ENCODE measurements around the gene PLAC8. TPM values are rescaled to one million over a fixed set of nuclear protein-coding genes. Genes with fewer than 3 reads are reported as not detected.
A peak's percentile ranks its signal among the peaks of the same experiment; 100 is the strongest.
"Not testable (repeated sequence)": the region's sequence is repeated elsewhere in the genome, so short reads cannot be mapped to it uniquely, and the experiment has no call there.

Gene PLAC8
- polyA plus RNA-seq, 4 donors, result 2.3 to 3.4 (median 3.2) TPM

DNA sequence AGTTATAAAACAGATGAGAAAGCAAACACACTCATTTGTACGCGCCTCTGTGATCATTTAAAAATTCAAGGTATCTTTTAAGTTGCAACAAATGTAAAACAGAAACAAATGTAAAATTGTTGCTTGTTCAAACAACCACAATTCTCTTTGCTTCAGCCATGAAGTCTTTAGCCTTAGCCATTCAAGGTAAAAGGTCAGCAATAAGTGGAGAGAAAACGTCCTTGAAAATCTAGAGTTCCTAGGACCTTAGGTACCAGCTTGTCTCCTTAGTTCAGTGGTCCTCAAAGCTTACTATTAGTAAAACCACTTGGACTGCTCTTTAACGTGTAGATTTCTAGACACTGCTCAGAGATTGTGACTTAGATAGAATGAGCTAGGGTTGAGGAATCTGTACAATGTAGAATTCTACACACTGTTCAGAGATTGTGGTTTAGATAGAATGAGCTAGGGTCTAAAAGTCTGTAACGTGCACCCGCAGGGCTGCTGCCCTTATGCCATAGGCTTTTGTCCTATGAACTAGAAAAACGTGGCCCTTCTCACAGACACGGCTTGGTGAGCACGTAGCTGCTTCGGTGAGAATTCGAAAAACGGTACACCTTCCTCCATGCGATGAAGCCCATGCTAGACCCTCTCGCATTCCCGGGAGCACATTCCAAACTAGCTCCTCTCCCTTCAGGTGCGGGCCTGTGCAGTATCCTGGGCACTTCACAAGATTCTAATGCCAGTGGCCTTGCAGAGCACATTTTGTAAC lies 1.7 kb downstream of the PLAC8 start:
- no peak for DNase-seq (ENCODE audit: low read depth in 4 of 4, low spot score in 2 of 4)

- no peak for DNase-seq (ENCODE audit: low read depth in 4 of 4, low spot score in 2 of 4)
These were observed 2.3 kb downstream of the PLAC8 start for GRCh38 chr4:83112231-83112630.

DNA sequence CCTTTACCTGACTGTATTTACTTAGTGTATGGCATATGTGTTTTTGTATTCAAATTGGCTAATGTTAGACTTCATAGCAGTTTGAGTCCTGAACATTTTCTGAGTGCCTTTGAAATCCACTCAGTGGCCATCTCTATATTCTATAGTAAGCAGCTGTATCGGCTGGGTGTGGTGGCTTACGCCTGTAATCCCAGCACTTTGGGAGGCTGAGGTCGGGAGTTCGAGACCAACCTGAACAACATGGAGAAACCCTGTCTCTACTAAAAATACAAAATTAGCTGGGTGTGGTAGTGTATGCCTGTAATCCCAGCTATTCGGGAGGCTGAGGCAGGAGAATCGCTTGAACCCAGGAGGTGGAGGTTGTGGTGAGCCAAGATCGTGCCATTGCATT lies 2.8 kb downstream of the PLAC8 start:
- DNase-seq (ENCODE audit: low read depth in 4 of 4, low spot score in 2 of 4), result not testable (repeated sequence)

GRCh38 chr4:83110970-83111750 lies 3.4 kb downstream of the PLAC8 start:
- no peak for DNase-seq (ENCODE audit: low read depth in 4 of 4, low spot score in 2 of 4)

DNA sequence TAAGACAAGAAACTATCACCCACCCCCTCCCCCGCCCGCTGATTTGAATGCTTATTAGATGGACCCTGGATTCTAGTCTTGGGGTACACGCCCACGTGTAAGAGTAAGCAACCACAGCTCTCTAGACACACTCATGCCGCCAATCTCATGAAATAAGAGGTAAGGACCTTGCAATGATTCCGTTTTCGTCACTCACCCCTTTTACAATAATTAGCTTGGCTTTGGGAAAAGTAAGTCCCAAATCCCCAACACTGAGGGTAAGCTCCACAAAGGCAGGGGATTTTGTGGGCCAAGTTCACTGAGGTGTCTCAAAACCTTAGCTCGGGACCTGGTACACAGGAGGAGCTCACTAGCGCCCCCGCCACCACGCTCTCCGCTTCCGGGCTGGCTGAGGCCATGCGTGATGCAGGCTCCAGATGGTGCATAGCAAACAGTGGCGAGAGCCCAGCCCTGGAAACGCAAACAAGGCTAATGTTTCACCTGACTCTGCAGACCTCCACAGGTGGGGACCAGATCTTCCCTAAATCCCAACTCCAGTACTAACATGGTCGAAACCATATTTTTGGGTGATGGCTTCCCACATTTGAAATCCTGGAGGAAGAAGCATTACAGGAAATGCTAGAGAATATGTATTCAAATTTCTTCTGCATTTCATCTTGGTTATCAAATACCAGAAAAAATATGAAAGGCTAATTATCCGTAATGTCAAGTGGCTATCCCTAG lies 4.1 kb downstream of the PLAC8 start:
- peak; percentile 69 to 81 (median 72) for DNase-seq (ENCODE audit: low read depth in 4 of 4, low spot score in 2 of 4)

DNA sequence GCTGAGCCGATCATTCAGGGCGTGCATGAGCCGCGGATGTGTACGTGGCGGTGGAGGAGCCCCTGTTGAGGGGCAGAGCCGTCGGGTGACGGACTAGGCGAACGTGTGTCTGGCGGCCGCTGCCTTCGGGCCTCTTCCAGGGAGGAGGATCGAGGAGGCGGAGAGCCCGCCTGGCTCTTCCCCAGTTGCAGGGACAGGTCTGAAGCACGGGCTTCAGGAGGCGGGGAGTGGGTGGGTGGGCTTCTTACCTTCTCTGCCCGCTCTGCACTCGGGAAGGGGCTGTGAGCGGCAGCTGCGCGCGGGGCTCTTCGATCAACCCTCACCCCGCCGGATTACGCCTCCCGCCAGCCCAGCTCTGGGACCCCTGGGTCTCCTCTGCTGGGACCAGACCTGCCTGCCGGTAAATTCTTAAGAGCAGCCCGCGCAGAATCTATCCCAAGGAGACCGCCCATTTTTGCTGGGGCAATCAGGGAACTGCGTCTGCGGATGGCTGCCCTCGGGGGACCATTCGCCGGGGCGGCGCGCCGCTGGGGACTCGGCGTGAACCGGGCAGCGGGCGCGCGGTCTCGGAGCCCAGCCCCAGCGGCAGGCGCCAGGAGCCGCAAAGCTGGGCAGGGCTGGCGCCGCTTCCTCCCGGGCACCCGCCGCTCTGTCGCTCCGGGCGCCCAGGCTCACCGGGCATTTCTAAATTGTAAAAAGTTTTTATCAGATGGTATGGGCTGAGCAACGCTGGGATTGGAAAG lies 4.9 kb downstream of the PLAC8 start:
- peak; percentile 11 to 29 (median 26) for DNase-seq (ENCODE audit: low read depth in 4 of 4, low spot score in 2 of 4)

DNA sequence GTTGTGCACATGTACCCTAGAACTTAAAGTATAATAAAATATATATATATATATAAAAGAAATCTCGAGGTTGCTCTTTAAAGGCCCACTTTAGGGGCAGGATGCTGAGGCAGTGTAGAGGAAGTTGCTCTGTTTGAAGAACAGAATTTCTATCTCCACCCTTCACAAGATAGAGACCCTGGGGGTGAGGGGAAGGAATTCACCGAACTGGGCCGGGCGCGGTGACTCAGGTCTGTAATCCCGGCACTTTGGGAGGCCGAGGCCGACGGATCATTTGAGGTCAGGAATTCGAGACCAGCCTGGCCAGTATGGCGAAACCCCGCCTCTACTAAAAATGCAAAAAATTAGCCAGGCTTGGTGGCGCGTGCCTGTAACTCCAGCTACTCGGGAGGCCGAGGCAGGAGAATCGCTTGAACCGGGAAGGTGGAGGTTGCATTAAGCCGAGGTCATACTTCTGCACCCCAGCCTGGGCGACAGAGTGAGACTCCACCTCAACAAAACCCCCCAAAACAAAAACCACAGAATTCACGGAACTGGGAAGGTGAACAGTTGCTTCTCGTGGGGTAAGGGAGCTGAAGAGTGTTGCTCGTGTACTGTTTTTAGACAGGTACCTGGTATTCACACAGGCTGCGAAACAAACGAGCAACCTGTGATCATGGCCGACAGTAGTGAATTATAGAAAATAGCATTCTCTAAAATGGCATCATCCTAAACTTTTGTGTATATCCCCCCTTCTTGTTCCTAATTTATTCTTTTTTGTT lies 6.2 kb downstream of the PLAC8 start:
- no peak for DNase-seq (ENCODE audit: low read depth in 4 of 4, low spot score in 2 of 4)

- DNase-seq (ENCODE audit: low read depth in 4 of 4, low spot score in 2 of 4), result no peak
These were observed 6.9 kb downstream of the PLAC8 start for GRCh38 chr4:83107631-83108030.

DNA sequence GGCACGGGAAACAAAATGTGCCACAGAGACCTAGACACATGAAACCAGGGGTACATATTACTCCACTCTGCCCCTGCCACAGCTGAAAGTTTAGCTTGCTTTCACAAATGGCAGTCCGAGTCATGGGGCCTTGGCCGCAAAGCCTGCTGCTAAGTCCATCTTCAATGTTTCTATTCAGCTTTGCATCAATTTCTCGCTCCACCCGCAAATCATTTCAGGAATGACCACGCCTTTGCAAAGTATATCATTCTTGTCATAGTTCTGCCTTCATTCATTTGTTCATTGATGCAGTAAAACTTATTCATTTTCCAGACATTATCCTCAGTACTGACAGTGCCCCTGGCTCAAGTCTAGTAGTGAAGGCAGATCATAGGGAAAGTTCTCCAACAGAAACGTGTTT lies 9.5 kb downstream of the PLAC8 start:
- no peak for DNase-seq (ENCODE audit: low read depth in 4 of 4, low spot score in 2 of 4)

- DNase-seq (ENCODE audit: low read depth in 4 of 4, low spot score in 2 of 4), result no peak
These were observed 18.1 kb downstream of the PLAC8 start for GRCh38 chr4:83096397-83096796.

- no peak for DNase-seq (ENCODE audit: low read depth in 4 of 4, low spot score in 2 of 4)
These were observed 21.4 kb downstream of the PLAC8 start for GRCh38 chr4:83093060-83093640.

GRCh38 chr4:83089410-83090157 lies 24.9 kb downstream of the PLAC8 start:
- no peak for DNase-seq (ENCODE audit: low read depth in 4 of 4, low spot score in 2 of 4)

DNA sequence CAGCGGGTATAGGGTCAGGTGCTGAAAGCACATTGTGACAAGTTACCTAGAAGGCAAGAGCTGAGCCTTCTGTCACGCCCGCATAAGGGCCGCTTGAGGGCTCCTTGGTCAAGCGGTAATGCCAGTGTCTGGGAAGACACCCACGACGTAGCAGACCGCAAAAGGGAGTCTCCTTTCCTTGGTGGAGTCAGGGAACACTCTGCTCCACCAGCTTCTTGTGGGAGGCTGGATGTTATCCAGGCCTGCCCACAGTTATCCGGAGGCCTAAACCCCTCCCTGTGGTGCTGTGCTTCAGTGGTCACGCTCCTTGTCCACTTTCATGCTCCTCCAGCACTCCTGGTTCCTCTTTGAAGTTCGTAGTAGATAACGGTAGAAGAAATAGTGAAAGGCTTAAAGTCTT lies 29.6 kb downstream of the PLAC8 start:
- not testable (repeated sequence) for DNase-seq (ENCODE audit: low read depth in 4 of 4, low spot score in 2 of 4)

GRCh38 chr4:83083925-83084475 lies 30.5 kb downstream of the PLAC8 start:
- no peak for DNase-seq (ENCODE audit: low read depth in 4 of 4, low spot score in 2 of 4)

GRCh38 chr4:83082777-83083176 lies 31.8 kb downstream of the PLAC8 start:
- no peak for DNase-seq (ENCODE audit: low read depth in 4 of 4, low spot score in 2 of 4)

DNA sequence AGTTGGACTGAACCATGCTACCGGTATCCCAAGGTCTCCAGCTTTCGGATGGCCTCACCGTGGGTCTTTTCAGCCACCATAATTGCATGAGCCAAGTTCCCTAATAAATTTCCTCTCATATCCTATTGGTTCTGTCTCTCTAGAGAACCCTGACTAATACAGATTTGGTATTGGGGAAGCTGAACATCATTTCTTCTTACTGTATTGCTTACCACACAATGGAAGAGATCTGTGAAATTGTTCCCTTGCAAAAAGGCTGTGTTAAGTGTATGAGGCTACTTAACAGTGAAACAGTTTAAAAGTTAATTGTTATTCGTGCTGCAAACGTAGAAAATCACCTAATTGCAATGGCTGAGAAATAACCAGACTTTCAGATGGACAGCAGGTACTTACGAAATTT lies 34.0 kb downstream of the PLAC8 start:
- no peak for DNase-seq (ENCODE audit: low read depth in 4 of 4, low spot score in 2 of 4)

DNA sequence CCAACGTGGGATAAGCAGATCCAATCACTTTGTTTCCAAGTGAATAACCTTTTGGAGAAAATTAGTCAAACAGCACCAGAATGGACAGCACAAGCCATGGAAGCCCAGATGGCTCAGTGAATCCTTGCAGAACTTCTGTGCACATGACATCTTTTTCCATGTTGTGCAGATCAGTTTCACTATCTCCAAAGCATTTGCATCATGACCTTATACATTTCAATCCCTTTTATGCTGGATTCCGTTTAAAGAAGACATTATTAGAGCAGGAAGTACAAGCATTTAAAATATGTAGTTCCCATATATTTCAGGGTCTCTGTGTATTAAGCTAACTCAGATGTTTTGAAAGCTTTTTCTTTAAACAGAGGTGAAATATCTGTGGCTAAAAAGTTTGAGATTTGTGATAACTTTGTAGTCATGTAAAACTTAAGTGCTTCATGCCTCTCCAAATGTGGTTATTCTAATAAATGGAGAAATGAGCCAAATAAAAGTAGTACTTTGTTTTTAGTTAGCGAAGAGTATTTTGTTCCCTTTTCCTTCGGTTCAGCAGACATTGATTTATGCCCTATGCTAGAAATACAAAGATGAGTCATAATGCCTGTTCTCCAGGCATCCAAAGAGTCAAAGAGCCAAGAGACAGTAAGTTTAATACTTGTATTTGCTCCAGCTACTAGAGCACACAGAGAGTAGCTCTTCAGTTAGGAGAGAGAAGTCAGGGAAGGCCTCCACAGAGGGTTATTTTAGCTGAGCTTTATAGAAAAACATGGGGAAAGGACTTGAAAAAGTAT lies 39.0 kb downstream of the PLAC8 start:
- DNase-seq (ENCODE audit: low read depth in 4 of 4, low spot score in 2 of 4), result no peak

DNA sequence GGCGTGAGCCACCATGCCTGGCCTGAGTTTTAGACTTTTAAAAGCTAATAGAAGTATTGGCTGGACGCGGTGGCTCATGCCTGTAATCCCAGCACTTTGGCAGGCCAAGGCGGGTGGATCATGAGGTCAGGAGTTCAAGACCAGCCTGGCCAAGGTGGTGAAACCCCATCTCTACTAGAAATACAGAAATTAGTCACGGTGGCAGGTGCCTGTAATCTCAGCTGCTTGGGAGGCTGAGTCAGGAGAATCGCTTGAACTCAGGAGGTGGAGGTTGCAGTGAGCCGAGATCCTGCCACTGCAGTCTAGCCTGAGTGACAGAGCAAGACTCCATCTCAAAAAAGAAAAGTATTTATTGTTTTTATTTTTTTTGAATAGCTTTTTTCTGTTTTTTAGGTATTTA lies 39.7 kb downstream of the PLAC8 start:
- not testable (repeated sequence) for DNase-seq (ENCODE audit: low read depth in 4 of 4, low spot score in 2 of 4)
